Calu3 (cell line): ENCODE measurements around the gene WHRN. TPM values are rescaled to one million over a fixed set of nuclear protein-coding genes. Genes with fewer than 3 reads are reported as not detected.

Experiments
- BruUV-seq: library from RNA; stranded (reverse); fragments of 400-500 nt; replicated peaks from 2 replicates; lab custom pipeline; 2021; lab: Mats Ljungman, UMichigan
- CTCF ChIA-PET: fragments of 300-600 bp; sonication (Branson Sonifier 250); formaldehyde crosslinking; loops from one replicate; lab custom pipeline; 2022; ENCODE audit warnings: antibody characterized with exemption; lab: Charles Lee
- DNase-seq: peaks from one replicate; pipeline ENCODE4 v3.0.0; 2022
- H3K27ac Mint-ChIP-seq: one replicate; pipeline ENCODE4 v1.8.0; 2022; ENCODE audit warnings: mixed read lengths; ENCODE audit not compliant: unreplicated experiment
- H3K27me3 Mint-ChIP-seq: one replicate; pipeline ENCODE4 v1.8.0; 2022; ENCODE audit warnings: mixed read lengths; ENCODE audit not compliant: unreplicated experiment
- H3K36me3 Mint-ChIP-seq: one replicate; pipeline ENCODE4 v1.8.0; 2022; ENCODE audit warnings: mild to moderate bottlenecking, moderate library complexity, mixed read lengths; ENCODE audit not compliant: insufficient read depth, unreplicated experiment
- H3K4me1 Mint-ChIP-seq: one replicate; pipeline ENCODE4 v1.8.0; 2022; ENCODE audit warnings: mild to moderate bottlenecking, low read depth, mixed read lengths; ENCODE audit not compliant: unreplicated experiment
- H3K4me3 Mint-ChIP-seq: one replicate; pipeline ENCODE4 v1.8.0; 2022; ENCODE audit warnings: mild to moderate bottlenecking, low read depth, moderate library complexity, mixed read lengths; ENCODE audit not compliant: unreplicated experiment
- H3K9me3 Mint-ChIP-seq: one replicate; pipeline ENCODE4 v1.8.0; 2022; ENCODE audit warnings: low read depth, mixed read lengths; ENCODE audit not compliant: unreplicated experiment
- intact Hi-C: fragments of 100-400 bp; cut with micrococcal nuclease; formaldehyde crosslinking; loops from one replicate; pipeline ENCODE4 v1.10.0; 2022; ENCODE audit not compliant: unreplicated experiment
- total RNA-seq: library from RNA; stranded (reverse); gene quantifications from 2 replicates; pipeline ENCODE4 v1.2.3, GENCODE V29; 2022
- TF ChIP-seq, protein P1 (sequence below): fragments of 200-600 bp; IDR thresholded peaks from one replicate; pipeline ENCODE4 v1.8.0; 2022; ENCODE audit warnings: antibody characterized with exemption; ENCODE audit not compliant: unreplicated experiment

The WHRN gene
- total RNA-seq, 1 experiment from 2014 or later = 4.9 TPM

DNA sequence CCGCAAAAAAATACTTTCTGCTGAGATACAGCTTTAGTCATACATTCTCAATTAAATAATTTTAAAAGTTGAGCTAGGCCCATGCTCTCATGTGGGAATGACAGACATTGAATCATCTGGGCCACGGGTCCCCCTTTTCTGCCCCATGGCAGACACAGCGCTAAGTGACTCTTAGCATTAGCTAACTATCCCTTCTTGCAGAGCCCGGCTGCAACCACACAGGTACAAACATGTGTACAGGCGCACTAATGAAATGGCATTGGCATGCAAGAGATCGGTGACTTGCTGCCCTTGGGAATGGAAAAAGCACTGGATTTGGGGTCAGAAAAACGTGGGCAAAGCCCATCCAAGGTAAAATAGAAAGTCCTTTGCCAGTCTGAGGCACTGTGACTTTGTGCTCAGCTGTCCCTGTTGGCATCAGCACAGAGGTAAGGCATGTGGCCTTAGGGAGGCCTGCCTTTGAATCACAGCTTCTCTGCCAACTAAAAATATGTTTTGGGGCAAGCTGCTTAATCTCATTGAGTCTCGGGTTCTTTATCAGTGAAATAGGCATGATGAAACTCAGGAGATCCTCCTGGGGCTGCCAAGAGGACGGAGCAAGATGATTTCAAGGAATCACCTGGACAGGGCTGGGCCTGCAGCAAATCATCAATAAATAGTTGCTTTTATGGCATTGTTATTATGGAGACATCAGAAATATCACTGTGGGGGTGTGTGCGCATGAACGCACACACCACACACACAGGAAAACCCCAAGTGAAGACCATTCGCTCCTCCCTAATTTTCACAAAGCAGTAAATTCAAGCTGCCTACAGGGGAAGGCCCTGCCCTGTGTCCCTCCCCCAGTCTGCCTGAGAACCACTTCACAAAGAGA, 54.2 kb downstream of the WHRN start:
- BruUV-seq = no TSS peak
- CTCF ChIA-PET = interaction anchor here (1.1 kb wide), 1 partner anchor 230 kb away, joined by 3 read pairs; no protein-coding TSS in a partner anchor

GRCh38 chr9:114450181-114450580, 55.1 kb downstream of the WHRN start:
- no peak overlapping the region for H3K4me3 Mint-ChIP-seq
- BruUV-seq = no TSS peak
- H3K4me1 Mint-ChIP-seq = no peaks in the 10 kb centered on the region
- TF ChIP-seq, protein P1, sequence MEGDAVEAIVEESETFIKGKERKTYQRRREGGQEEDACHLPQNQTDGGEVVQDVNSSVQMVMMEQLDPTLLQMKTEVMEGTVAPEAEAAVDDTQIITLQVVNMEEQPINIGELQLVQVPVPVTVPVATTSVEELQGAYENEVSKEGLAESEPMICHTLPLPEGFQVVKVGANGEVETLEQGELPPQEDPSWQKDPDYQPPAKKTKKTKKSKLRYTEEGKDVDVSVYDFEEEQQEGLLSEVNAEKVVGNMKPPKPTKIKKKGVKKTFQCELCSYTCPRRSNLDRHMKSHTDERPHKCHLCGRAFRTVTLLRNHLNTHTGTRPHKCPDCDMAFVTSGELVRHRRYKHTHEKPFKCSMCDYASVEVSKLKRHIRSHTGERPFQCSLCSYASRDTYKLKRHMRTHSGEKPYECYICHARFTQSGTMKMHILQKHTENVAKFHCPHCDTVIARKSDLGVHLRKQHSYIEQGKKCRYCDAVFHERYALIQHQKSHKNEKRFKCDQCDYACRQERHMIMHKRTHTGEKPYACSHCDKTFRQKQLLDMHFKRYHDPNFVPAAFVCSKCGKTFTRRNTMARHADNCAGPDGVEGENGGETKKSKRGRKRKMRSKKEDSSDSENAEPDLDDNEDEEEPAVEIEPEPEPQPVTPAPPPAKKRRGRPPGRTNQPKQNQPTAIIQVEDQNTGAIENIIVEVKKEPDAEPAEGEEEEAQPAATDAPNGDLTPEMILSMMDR = no peak
- CTCF ChIA-PET = interaction anchor here (1.1 kb wide), 1 partner anchor 231 kb away, joined by 3 read pairs; no protein-coding TSS in a partner anchor
- peaks cover 20% of the 10 kb centered on the region for H3K27me3 Mint-ChIP-seq
- H3K27ac Mint-ChIP-seq = no peak overlapping the region
- intact Hi-C loops = no loop called here
- DNase-seq = no peak
- H3K9me3 Mint-ChIP-seq = no peaks in the 10 kb centered on the region
- no peaks in the 10 kb centered on the region for H3K36me3 Mint-ChIP-seq

More for the DNA sequence above, 54.2 kb downstream of the WHRN start:
- Mint-ChIP-seq H3K27me3 (peaks cover 20% of the 10 kb centered on the region), H3K4me3 (no peak overlapping the region), H3K9me3 (no peaks in the 10 kb centered on the region), H3K36me3 (no peaks in the 10 kb centered on the region), H3K27ac (no peak overlapping the region), H3K4me1 (no peaks in the 10 kb centered on the region)
- TF ChIP-seq, protein P1 = no peak
- no peak for DNase-seq
- intact Hi-C loops = no loop called here

GRCh38 chr9:114449236-114449635, 56.0 kb downstream of the WHRN start:
- no peaks in the 10 kb centered on the region for H3K36me3 Mint-ChIP-seq
- TF ChIP-seq, protein P1 = no peak
- no TSS peak for BruUV-seq
- no peaks in the 10 kb centered on the region for H3K9me3 Mint-ChIP-seq
- DNase-seq = no peak
- intact Hi-C loops = no loop called here
- CTCF ChIA-PET = no interaction called here
- H3K4me1 Mint-ChIP-seq = no peaks in the 10 kb centered on the region
- no peak overlapping the region for H3K27ac Mint-ChIP-seq
- H3K4me3 Mint-ChIP-seq = no peak overlapping the region
- peaks cover 20% of the 10 kb centered on the region for H3K27me3 Mint-ChIP-seq

GRCh38 chr9:114448706-114449105, 56.6 kb downstream of the WHRN start:
- Mint-ChIP-seq H3K27me3 (peaks cover 20% of the 10 kb centered on the region), H3K4me3 (no peak overlapping the region), H3K4me1 (no peaks in the 10 kb centered on the region), H3K9me3 (no peaks in the 10 kb centered on the region), H3K27ac (no peak overlapping the region), H3K36me3 (no peaks in the 10 kb centered on the region)
- DNase-seq = no peak
- no TSS peak for BruUV-seq
- CTCF ChIA-PET = no interaction called here
- intact Hi-C loops = no loop called here
- TF ChIP-seq, protein P1 = no peak
